ENCODE results near the gene OR4D9. TPM values are rescaled to one million over a fixed set of nuclear protein-coding genes. Genes with fewer than 3 reads are reported as not detected.

The OR4D9 gene
- not detected in 2 replicates for total RNA-seq

DNA sequence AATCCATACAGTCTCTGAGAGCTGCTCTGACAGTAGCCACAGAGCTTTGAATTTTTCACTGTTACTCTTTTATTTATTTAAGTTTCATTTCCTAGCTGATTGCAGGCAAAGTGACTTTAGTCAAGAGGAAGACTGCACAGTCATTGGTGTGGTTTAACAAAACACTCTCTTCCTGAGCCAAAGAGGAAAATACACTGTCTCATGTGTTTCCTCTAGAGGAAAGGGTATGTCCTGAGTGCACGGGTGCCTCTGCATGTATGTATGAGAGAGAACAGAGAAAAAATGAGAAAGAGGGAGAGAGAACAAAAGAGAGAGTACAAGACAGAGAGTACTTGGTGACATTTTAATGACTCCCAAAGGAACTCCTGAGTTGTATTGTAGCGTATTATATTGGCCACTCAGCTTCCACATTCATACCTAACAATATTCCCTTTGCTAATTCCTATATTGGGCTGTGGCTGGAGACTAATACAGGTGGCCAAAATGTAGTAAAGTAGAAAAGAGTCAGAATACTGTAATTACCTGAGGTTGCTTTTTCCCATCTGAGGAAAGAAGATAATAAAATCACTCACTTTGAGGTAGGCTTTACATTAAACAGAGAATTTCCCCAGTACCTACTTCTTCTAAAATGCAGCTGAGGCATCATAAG is at the start of gene OR4D9:
OR4D9 (plus strand) TSS at position 599 of the 649 bp plus-strand sequence. CDS start 3,374 bp downstream, outside the sequence.

DNA sequence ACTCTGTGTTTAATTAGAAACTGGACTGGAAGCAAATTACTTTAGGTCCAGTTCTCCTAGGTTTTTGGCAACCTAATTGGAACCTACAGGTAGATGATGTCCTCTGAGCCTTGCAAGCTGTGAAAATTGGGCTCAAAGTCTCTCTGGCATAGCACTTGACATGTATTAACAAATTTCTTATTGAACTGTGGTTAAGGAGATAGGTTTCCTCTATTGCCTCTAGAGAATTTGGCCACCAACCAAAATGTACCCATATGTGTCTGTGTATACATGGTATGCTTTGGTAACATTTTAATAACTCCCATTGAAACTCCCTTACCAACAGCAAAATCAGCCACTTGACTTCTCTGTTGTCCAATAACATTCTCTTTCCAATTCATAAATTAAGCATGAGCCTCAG is 38.3 kb upstream of the OR4D9 start, which contains the start of gene OR4D10:
OR4D10 (plus strand) TSS at position 301 of the 400 bp plus-strand sequence. CDS start 4,115 bp downstream, outside the sequence.

DNA sequence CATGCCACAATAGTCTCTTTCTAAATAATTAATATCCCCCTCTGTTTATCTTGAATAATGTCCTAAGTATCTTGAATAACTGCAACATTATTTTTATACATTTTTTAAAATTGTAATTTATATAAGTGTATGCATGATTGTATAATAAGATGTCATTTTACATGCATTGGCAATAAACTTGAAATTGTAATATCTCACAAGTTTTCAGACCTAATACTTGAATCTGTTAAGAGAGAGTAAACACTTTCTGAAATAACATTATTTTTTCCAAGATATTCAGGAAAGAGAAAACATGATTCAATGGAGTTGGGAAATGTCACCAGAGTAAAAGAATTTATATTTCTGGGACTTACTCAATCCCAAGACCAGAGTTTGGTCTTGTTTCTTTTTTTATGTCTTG is 8.1 kb upstream of the OR4D9 start, which contains the start of gene OR4D11:
OR4D11 (plus strand) TSS at position 301 of the 400 bp plus-strand sequence; CDS start at position 301, 0 bp downstream.

Other genes with a start within 250 kb of the OR4D9 start
- not detected in 2 replicates for gene OR5AN1, start 152.6 kb upstream of the OR4D9 start, total RNA-seq
- not detected in 2 replicates for gene OR5A2, start 85.1 kb upstream of the OR4D9 start, total RNA-seq
- not detected in 2 replicates for gene OR5A1, start 75.1 kb upstream of the OR4D9 start, total RNA-seq
- not detected in 2 replicates for gene OR4D6, start 54.6 kb upstream of the OR4D9 start, total RNA-seq
- not detected in 2 replicates for gene OR4D10, start 38.2 kb upstream of the OR4D9 start, total RNA-seq
- not detected in 2 replicates for gene OR4D11, start 8.0 kb upstream of the OR4D9 start, total RNA-seq
- 36.3 and 36.9 TPM in 2 replicates for gene OSBP, start 104.2 kb downstream of the OR4D9 start, total RNA-seq
- gene PATL1, start 157.5 kb downstream of the OR4D9 start, total RNA-seq, result 16.0 and 19.9 TPM in 2 replicates
- not detected in 2 replicates for gene OR10V1, start 202.3 kb downstream of the OR4D9 start, total RNA-seq
- 76.5 and 76.8 TPM in 2 replicates for gene STX3, start 243.8 kb downstream of the OR4D9 start, total RNA-seq